IMR-90 (cell line): ENCODE measurements around the gene CYSLTR2. TPM values are rescaled to one million over a fixed set of nuclear protein-coding genes. Genes with fewer than 3 reads are reported as not detected.

Source experiments
- ATAC-seq: fragments of 200-7000 bp; cut with Tn5 transposase; 2 replicates; pipeline ENCODE4 v1.9.1; 2020; ENCODE audit warnings: low read depth, mild to moderate bottlenecking, moderate library complexity
- BruUV-seq: library from RNA; stranded (reverse); fragments of 400-500 nt; replicated peaks from 2 replicates; lab custom pipeline; 2021; lab: Mats Ljungman, UMichigan
- CTCF ChIA-PET: fragments of 300-600 bp; formaldehyde crosslinking; extraction: SDS; loops from one replicate; lab custom pipeline; 2021; ENCODE audit warnings: antibody characterized with exemption; lab: Yijun Ruan, JAX
- POLR2A ChIA-PET: fragments of 300-600 bp; sonication (Branson Sonifier 250); formaldehyde crosslinking; loops from one replicate; lab custom pipeline; 2022; ENCODE audit warnings: antibody characterized with exemption; ENCODE audit not compliant: unreplicated experiment; lab: Charles Lee
- DNase-seq: peaks from one replicate; pipeline ENCODE4 v3.0.0; 2013
- H2AFZ ChIP-seq: replicated peaks from 2 replicates; pipeline ENCODE3; 2013; ENCODE audit warnings: low read length, mild to moderate bottlenecking; ENCODE audit not compliant: poor library complexity
- H2AK5ac ChIP-seq: 2 replicates; pipeline ENCODE4 v1.6.1; 2013; ENCODE audit warnings: low read depth, low read length, inconsistent platforms
- H2AK9ac ChIP-seq: replicated peaks from 2 replicates; pipeline ENCODE3; 2013; ENCODE audit warnings: mild to moderate bottlenecking, low read depth, low read length, moderate library complexity; ENCODE audit not compliant: poor library complexity
- H2BK120ac ChIP-seq: 2 replicates; pipeline ENCODE4 v1.6.1; 2013; ENCODE audit warnings: low read depth, low read length, inconsistent platforms
- H2BK15ac ChIP-seq: 3 replicates; pipeline ENCODE4 v1.6.1; 2013; ENCODE audit warnings: low read depth, low read length, inconsistent platforms
- H2BK20ac ChIP-seq: 2 replicates; pipeline ENCODE4 v1.6.1; 2013; ENCODE audit warnings: low read depth, mild to moderate bottlenecking, inconsistent platforms, low read length, moderate library complexity
- H2BK5ac ChIP-seq: 2 replicates; pipeline ENCODE4 v1.6.1; 2013; ENCODE audit warnings: mild to moderate bottlenecking, low read depth, low read length, inconsistent platforms; ENCODE audit not compliant: poor library complexity, severe bottlenecking
- H3K14ac ChIP-seq: replicated peaks from 2 replicates; pipeline ENCODE4 v1.6.1; 2013; ENCODE audit warnings: low read depth, low read length, inconsistent platforms
- H3K18ac ChIP-seq: 2 replicates; pipeline ENCODE4 v1.6.1; 2013; ENCODE audit warnings: low read depth, low read length, control low read depth
- H3K23ac ChIP-seq: 2 replicates; pipeline ENCODE4 v1.6.1; 2013; ENCODE audit warnings: low read depth, low read length, inconsistent platforms
- H3K27ac ChIP-seq: 2 replicates; pipeline ENCODE4 v1.5.1; 2013; ENCODE audit warnings: mild to moderate bottlenecking, control low read depth, low read length; ENCODE audit not compliant: insufficient read depth
- H3K27me3 ChIP-seq: 2 replicates; pipeline ENCODE4 v1.6.1; 2013; ENCODE audit warnings: low read length; ENCODE audit not compliant: control insufficient read depth, insufficient read depth
- H3K36me3 ChIP-seq: 2 replicates; pipeline ENCODE4 v1.6.1; 2013; ENCODE audit warnings: low read length, mixed read lengths; ENCODE audit not compliant: control insufficient read depth, insufficient read depth
- H3K4ac ChIP-seq: 2 replicates; pipeline ENCODE4 v1.6.1; 2013; ENCODE audit warnings: low read depth, low read length, inconsistent platforms
- H3K4me1 ChIP-seq: 2 replicates; pipeline ENCODE4 v1.6.1; 2013; ENCODE audit warnings: low read length, mixed read lengths; ENCODE audit not compliant: control insufficient read depth, insufficient read depth
- H3K4me2 ChIP-seq: 2 replicates; pipeline ENCODE4 v1.6.1; 2013; ENCODE audit warnings: low read depth, mild to moderate bottlenecking, control low read depth, low read length, moderate library complexity
- H3K4me3 ChIP-seq: 2 replicates; pipeline ENCODE4 v1.5.1; 2013; ENCODE audit warnings: low read depth, mild to moderate bottlenecking, control low read depth, low read length, moderate library complexity; ENCODE audit not compliant: insufficient read depth
- H3K56ac ChIP-seq: 2 replicates; pipeline ENCODE4 v1.6.1; 2013; ENCODE audit warnings: low read length, inconsistent platforms; ENCODE audit not compliant: insufficient read depth; ENCODE audit errors: extremely low read depth
- H3K79me1 ChIP-seq, 2 experiments: 2 replicates each; pipeline ENCODE4 v1.6.1; 2013; ENCODE audit warnings: low read length in 2 of 2, inconsistent platforms in 1 of 2, low read depth in 1 of 2
- H3K9ac ChIP-seq: 2 replicates; pipeline ENCODE4 v1.6.1; 2013; ENCODE audit warnings: low read depth, low read length, control low read depth
- H3K9me1 ChIP-seq: 2 replicates; pipeline ENCODE4 v1.6.1; 2013; ENCODE audit warnings: low read length, inconsistent platforms; ENCODE audit not compliant: insufficient read depth
- H3K9me3 ChIP-seq: 2 replicates; pipeline ENCODE4 v1.6.1; 2013; ENCODE audit warnings: low read length; ENCODE audit not compliant: control insufficient read depth, insufficient read depth
- H4K20me1 ChIP-seq: 2 replicates; pipeline ENCODE4 v1.6.1; 2013; ENCODE audit warnings: low read length, inconsistent platforms; ENCODE audit not compliant: insufficient read depth
- H4K5ac ChIP-seq: 2 replicates; pipeline ENCODE4 v1.6.1; 2013; ENCODE audit warnings: mild to moderate bottlenecking, low read depth, low read length, control low read depth
- H4K8ac ChIP-seq, 2 experiments: 2 replicates each; pipeline ENCODE4 v1.6.1; 2013; ENCODE audit warnings: low read depth in 2 of 2, low read length in 2 of 2, control low read depth in 1 of 2, inconsistent platforms in 1 of 2
- H4K91ac ChIP-seq: 2 replicates; pipeline ENCODE4 v1.6.1; 2013; ENCODE audit warnings: low read depth, low read length, inconsistent platforms; ENCODE audit not compliant: insufficient read depth
- BHLHE40 ChIP-seq: fragments of 150-350 bp; IDR thresholded peaks from 2 replicates; pipeline ENCODE4 v1.6.1; 2016; ENCODE audit warnings: mild to moderate bottlenecking, low read depth, low read length
- CEBPB ChIP-seq: IDR thresholded peaks from 2 replicates; pipeline ENCODE4 v1.6.1; 2012; ENCODE audit warnings: low read depth, low read length, improper control_type of control experiment
- CHD1 ChIP-seq: IDR thresholded peaks from 2 replicates; pipeline ENCODE4 v1.6.1; 2012; ENCODE audit warnings: low read depth, low read length, improper control_type of control experiment
- CTCF ChIP-seq: conservative IDR thresholded peaks from 2 replicates; pipeline ENCODE4 v1.5.1; 2012; ENCODE audit warnings: mild to moderate bottlenecking, low read depth, low read length, improper control_type of control experiment
- ELK1 ChIP-seq: fragments of 150-350 bp; IDR thresholded peaks from 2 replicates; pipeline ENCODE4 v1.6.1; 2016; ENCODE audit warnings: low read depth, mild to moderate bottlenecking, low read length, moderate library complexity, borderline replicate concordance
- FOS ChIP-seq: fragments of 150-350 bp; IDR thresholded peaks from 2 replicates; pipeline ENCODE4 v1.6.1; 2016; ENCODE audit warnings: low read depth, low read length
- MAFK ChIP-seq: IDR thresholded peaks from 2 replicates; pipeline ENCODE4 v1.6.1; 2012; ENCODE audit warnings: low read depth, low read length, improper control_type of control experiment
- MAZ ChIP-seq: IDR thresholded peaks from 2 replicates; pipeline ENCODE4 v1.6.1; 2012; ENCODE audit warnings: low read depth, mild to moderate bottlenecking, low read length, improper control_type of control experiment, moderate library complexity, borderline replicate concordance
- MXI1 ChIP-seq: IDR thresholded peaks from 2 replicates; pipeline ENCODE4 v1.6.1; 2012; ENCODE audit warnings: low read depth, mild to moderate bottlenecking, low read length, moderate library complexity, borderline replicate concordance
- NFE2L2 ChIP-seq: fragments of 150-350 bp; IDR thresholded peaks from 2 replicates; pipeline ENCODE4 v1.6.1; 2016; ENCODE audit warnings: low read depth, mild to moderate bottlenecking, low read length
- POLR2A ChIP-seq: IDR thresholded peaks from 2 replicates; pipeline ENCODE4 v1.6.1; 2012; ENCODE audit warnings: mild to moderate bottlenecking, low read depth, low read length
- RAD21 ChIP-seq: IDR thresholded peaks from 2 replicates; pipeline ENCODE4 v1.6.1; 2012; ENCODE audit warnings: low read length, improper control_type of control experiment
- RCOR1 ChIP-seq: IDR thresholded peaks from 2 replicates; pipeline ENCODE4 v1.6.1; 2012; ENCODE audit warnings: mild to moderate bottlenecking, low read length, improper control_type of control experiment; ENCODE audit not compliant: insufficient replicate concordance
- RFX5 ChIP-seq: IDR thresholded peaks from 2 replicates; pipeline ENCODE4 v1.8.0; 2012; ENCODE audit warnings: low read depth, mild to moderate bottlenecking, low read length, moderate library complexity
- SMC3 ChIP-seq: fragments of 150-350 bp; IDR thresholded peaks from 2 replicates; pipeline ENCODE4 v1.6.1; 2016; ENCODE audit warnings: low read depth, mild to moderate bottlenecking, antibody characterized with exemption, low read length, moderate library complexity
- USF2 ChIP-seq: fragments of 150-350 bp; IDR thresholded peaks from 2 replicates; pipeline ENCODE4 v1.6.1; 2017; ENCODE audit warnings: mild to moderate bottlenecking, antibody characterized with exemption, low read length, low read depth
- WGBS, 2 experiments: methylation state at CpG; one replicate each; pipeline versions ENCODE4 v1.1.5 to v1.1.7; 2013; ENCODE audit warnings: missing lambda C conversion rate in 2 of 2; ENCODE audit not compliant: insufficient read length in 1 of 2; ENCODE audit errors: extremely low coverage in 2 of 2; 5-methylcytosine and 5-hydroxymethylcytosine counted together
- dilution Hi-C: fragments of 300-500 bp; cut with HindIII; formaldehyde crosslinking; loops from one replicate; pipeline ENCODE4 v1.14.3; 2018; ENCODE audit warnings: low sequenced_read_pairs; ENCODE audit not compliant: unreplicated experiment
- in situ Hi-C: fragments of 300-500 bp; cut with MboI; formaldehyde crosslinking; loops from 3 replicates; pipeline ENCODE4 v1.14.3; 2019; ENCODE audit warnings: low sequenced_read_pairs, inconsistent platforms, mixed read lengths
- intact Hi-C: fragments of 100-400 bp; cut with micrococcal nuclease; formaldehyde crosslinking; loops from 2 replicates; pipeline ENCODE4 v1.10.0; 2022
- polyA plus RNA-seq, 3 experiments: library from polyadenylated mRNA; depleted of rRNA; stranded (reverse); fragments of >200 nt; gene quantifications; 2 replicates each; pipeline ENCODE4 v1.2.3, GENCODE V29; 2012; ENCODE audit warnings: low replicate concordance in 1 of 3
- total RNA-seq: library from RNA; depleted of rRNA; stranded (reverse); fragments of >200 nt; gene quantifications from 2 replicates; pipeline ENCODE4 v1.2.3, GENCODE V29; 2012

Gene CYSLTR2
- total and polyA plus RNA-seq, 2 of the 4 experiments (the other 2 are of a cell fraction), result not detected

GRCh38 chr13:48729856-48730255 lies 76.1 kb downstream of the CYSLTR2 start:
- Histone ChIP-seq H3K4me3 (no peak overlapping the region), H3K79me1 (no peaks in the 10 kb centered on the region), H3K9me1 (no peaks in the 10 kb centered on the region), H3K14ac (no peak overlapping the region), H4K91ac (no peak overlapping the region; the same call in 1 of the 2 replicates), H2AK9ac (no peak overlapping the region), H4K5ac (no peak overlapping the region), H2BK5ac (no peak overlapping the region), H3K23ac (no peak overlapping the region), H3K4me1 (peaks cover 2% of the 10 kb centered on the region; the same call in 1 of the 2 replicates), H2BK15ac (no peak overlapping the region), H4K8ac (0 out of 4 replicates have a peak overlapping the region, but pooled peaks of 1 of the 2 experiments have one; percentile 35), H3K4me2 (no peak overlapping the region), H3K4ac (no peak overlapping the region), H3K18ac (no peak overlapping the region; the same call in 1 of the 2 replicates), H3K36me3 (no peaks in the 10 kb centered on the region), H2AFZ (no peak overlapping the region), H2AK5ac (no peak overlapping the region; the same call in 1 of the 2 replicates), H3K27me3 (no peaks in the 10 kb centered on the region), H3K27ac (no peak overlapping the region; the same call in 1 of the 2 replicates), H3K56ac (no peak overlapping the region), H2BK20ac (no peak overlapping the region), H2BK120ac (no peak overlapping the region), H3K9me3 (no peaks in the 10 kb centered on the region), H3K9ac (no peak overlapping the region), H4K20me1 (no peaks in the 10 kb centered on the region)
- POLR2A ChIA-PET, result no interaction called here
- dilution Hi-C loops (no loop called here), in situ Hi-C loops (no loop called here), intact Hi-C loops (no loop called here)
- CTCF ChIA-PET, result no interaction called here
- ATAC-seq, result no peak
- TF ChIP-seq BHLHE40, result no peak
- no peak for TF ChIP-seq CEBPB
- TF ChIP-seq POLR2A, result no peak
- TF ChIP-seq ELK1, result no peak
- TF ChIP-seq USF2, result no peak
- no peak for TF ChIP-seq MAFK
- TF ChIP-seq FOS, result no peak
- TF ChIP-seq CHD1, result no peak
- TF ChIP-seq SMC3, result no peak
- no peak for TF ChIP-seq MXI1
- no peak for TF ChIP-seq MAZ
- TF ChIP-seq CTCF, result no peak
- no peak for TF ChIP-seq RAD21
- TF ChIP-seq RCOR1, result no peak
- TF ChIP-seq RFX5, result no peak
- no peak for TF ChIP-seq NFE2L2
- BruUV-seq, result no TSS peak
- DNase-seq, result no peak
- WGBS, 2 experiments, result 78% methylated on average over 3 of the region's 4 CpGs; no CpG with 5 or more reads in 1 of the 2 experiments
